Stomach (tissue), 4 donors: ENCODE data around the gene SRMS.

Experiments used
- CTCF ChIP-seq, 7 experiments: fragments of 450-650 bp in 4 of 7; fragments of 200-600 bp in 3 of 7; sonication (generic) in 3 of 7; IDR thresholded peaks; one replicate each; pipeline ENCODE4 v1.5.1; 2016 to 2019; ENCODE audit warnings: antibody characterized with exemption in 7 of 7, control low read depth in 2 of 7, mild to moderate bottlenecking in 1 of 7
- POLR2A ChIP-seq, 4 donors: fragments of 450-650 bp; IDR thresholded peaks; one replicate each; pipeline ENCODE4 v1.6.1; 2016; ENCODE audit warnings: antibody characterized with exemption in 4 of 4, control low read depth in 2 of 4, mild to moderate bottlenecking in 1 of 4, moderate library complexity in 1 of 4
- POLR2AphosphoS5 ChIP-seq, 3 donors: sonication (generic); formaldehyde crosslinking; IDR thresholded peaks; one replicate each; pipeline ENCODE4 v1.6.1; 2016; ENCODE audit warnings: antibody characterized with exemption in 3 of 3

GRCh38 chr20:63491078-63491477, 56.5 kb downstream of the SRMS start:
- TF ChIP-seq POLR2A (IDR thresholded peaks at IDR 0.05) (no peak), CTCF (IDR thresholded peaks at IDR 0.05) (no peak), POLR2AphosphoS5 (IDR thresholded peaks at IDR 0.05) (no peak)
